Breast epithelium (tissue), 3 donors: ENCODE results near the gene CCDC30.

Source experiments
- CTCF ChIP-seq, 3 donors: fragments of 450-650 bp; IDR thresholded peaks; one replicate each; pipeline ENCODE4 v1.5.1; 2016 to 2017; ENCODE audit warnings: antibody characterized with exemption in 3 of 3, mild to moderate bottlenecking in 3 of 3, moderate library complexity in 3 of 3
- POLR2A ChIP-seq: fragments of 450-650 bp; IDR thresholded peaks from one replicate; pipeline ENCODE4 v1.6.1; 2016; ENCODE audit warnings: antibody characterized with exemption, mild to moderate bottlenecking, moderate library complexity
- POLR2AphosphoS5 ChIP-seq, 3 donors: sonication (generic); formaldehyde crosslinking; IDR thresholded peaks; one replicate each; pipeline ENCODE4 v1.6.1; 2017; ENCODE audit warnings: antibody characterized with exemption in 3 of 3

- TF ChIP-seq CTCF (IDR thresholded peaks at IDR 0.05) (no peak), POLR2A (no peak), POLR2AphosphoS5 (IDR thresholded peaks at IDR 0.05) (no peak)
These were observed 197.9 kb downstream of the CCDC30 start for GRCh38 chr1:42660907-42661500.
